ENCODE data around the gene UPK1A. TPM values are rescaled to one million over a fixed set of nuclear protein-coding genes. Genes with fewer than 3 reads are reported as not detected.

Gene UPK1A
- total RNA-seq, 1 donor from 2014 or later, result 0.77 TPM

GRCh38 chr19:35712567-35713505, 46.5 kb downstream of the UPK1A start:
- Mint-ChIP-seq H3K27ac (peak overlapping the region; percentile 96), H3K27me3 (no peaks in the 10 kb centered on the region), H3K9me3 (no peaks in the 10 kb centered on the region), H3K36me3 (ENCODE audit: low read depth) (peaks cover 37% of the 10 kb centered on the region), H3K4me3 (peak overlapping the region; percentile 92), H3K4me1 (peaks cover 48% of the 10 kb centered on the region)
- DNase-seq, result peak; percentile 90
- intact Hi-C loops (cut with micrococcal nuclease), result loop anchor here (1.0 to 5.0 kb wide), 2 partner anchors 29 to 86 kb away; partner anchors contain the start of genes IGFLR1 and RBM42

- Mint-ChIP-seq H3K27ac (peak overlapping the region; percentile 96), H3K4me1 (peaks cover 48% of the 10 kb centered on the region), H3K36me3 (ENCODE audit: low read depth) (peaks cover 37% of the 10 kb centered on the region), H3K27me3 (no peaks in the 10 kb centered on the region), H3K4me3 (peak overlapping the region; percentile 92), H3K9me3 (no peaks in the 10 kb centered on the region)
- intact Hi-C loops (cut with micrococcal nuclease), result loop anchor here (1.0 to 5.0 kb wide), 2 partner anchors 29 to 86 kb away; partner anchors contain the start of genes IGFLR1 and RBM42
- DNase-seq, result no peak
Measured at GRCh38 chr19:35713506-35713850, 47.2 kb downstream of the UPK1A start.

- H3K27ac Mint-ChIP-seq, result peak overlapping the region; percentile 96
- no peaks in the 10 kb centered on the region for H3K27me3 Mint-ChIP-seq
- H3K4me3 Mint-ChIP-seq, result peak overlapping the region; percentile 92
- DNase-seq, result peak; percentile 66
- no peaks in the 10 kb centered on the region for H3K9me3 Mint-ChIP-seq
- peaks cover 39% of the 10 kb centered on the region for H3K36me3 Mint-ChIP-seq (ENCODE audit: low read depth)
- intact Hi-C loops (cut with micrococcal nuclease), result loop anchor here (1.0 to 5.0 kb wide), 2 partner anchors 28 to 87 kb away; partner anchors contain the start of genes IGFLR1 and RBM42
- H3K4me1 Mint-ChIP-seq, result peaks cover 51% of the 10 kb centered on the region
Measured at GRCh38 chr19:35713904-35714495, 47.7 kb downstream of the UPK1A start.

- Mint-ChIP-seq H3K27ac (peak overlapping the region; percentile 96), H3K4me3 (peak overlapping the region; percentile 92), H3K4me1 (peaks cover 57% of the 10 kb centered on the region), H3K36me3 (ENCODE audit: low read depth) (peaks cover 43% of the 10 kb centered on the region), H3K9me3 (no peaks in the 10 kb centered on the region), H3K27me3 (no peaks in the 10 kb centered on the region)
- peak; percentile 80 for DNase-seq
- intact Hi-C loops (cut with micrococcal nuclease), result loop anchor here (5.0 kb wide), 2 partner anchors 87 to 167 kb away; partner anchors contain the start of genes RBM42 and TMEM147
Measured at GRCh38 chr19:35714601-35715354, 48.5 kb downstream of the UPK1A start.

- Mint-ChIP-seq H3K36me3 (ENCODE audit: low read depth) (peaks cover 47% of the 10 kb centered on the region), H3K27ac (peak overlapping the region; percentile 93), H3K9me3 (no peaks in the 10 kb centered on the region), H3K27me3 (no peaks in the 10 kb centered on the region), H3K4me1 (peaks cover 56% of the 10 kb centered on the region), H3K4me3 (peak overlapping the region; percentile 92)
- DNase-seq, result peak; percentile 71
- intact Hi-C loops (cut with micrococcal nuclease), result loop anchor here (5.0 kb wide), 1 partner anchor 168 kb away; the partner anchor contains the start of gene TMEM147
Measured at GRCh38 chr19:35715355-35715809, 49.1 kb downstream of the UPK1A start.

- Mint-ChIP-seq H3K4me3 (peak overlapping the region; percentile 92), H3K4me1 (peaks cover 51% of the 10 kb centered on the region), H3K27me3 (no peaks in the 10 kb centered on the region), H3K36me3 (ENCODE audit: low read depth) (peaks cover 51% of the 10 kb centered on the region), H3K27ac (peak overlapping the region; percentile 93), H3K9me3 (no peaks in the 10 kb centered on the region)
- DNase-seq, result peak; percentile 78
- intact Hi-C loops (cut with micrococcal nuclease), result loop anchor here (2.0 to 5.0 kb wide), 2 partner anchors 169 to 183 kb away; partner anchors contain the start of gene TMEM147
Measured at GRCh38 chr19:35715981-35716800, 49.9 kb downstream of the UPK1A start.

GRCh38 chr19:35716801-35717664, 50.7 kb downstream of the UPK1A start:
- Mint-ChIP-seq H3K27ac (peak overlapping the region; percentile 93), H3K4me1 (peaks cover 50% of the 10 kb centered on the region), H3K27me3 (no peaks in the 10 kb centered on the region), H3K9me3 (no peaks in the 10 kb centered on the region), H3K36me3 (ENCODE audit: low read depth) (peaks cover 56% of the 10 kb centered on the region), H3K4me3 (peak overlapping the region; percentile 92)
- DNase-seq, result peak; percentile 99
- intact Hi-C loops (cut with micrococcal nuclease), result loop anchor here (1.0 to 5.0 kb wide), 11 partner anchors 15 to 398 kb away; partner anchors contain the start of genes ARHGAP33, PROSER3, PSENEN and TBCB

- Mint-ChIP-seq H3K27ac (peak within 1 kb of the TSS; percentile 93), H3K4me3 (peak within 1 kb of the TSS; percentile 94), H3K9me3 (no peaks in the 10 kb centered on the region), H3K27me3 (no peaks in the 10 kb centered on the region), H3K36me3 (ENCODE audit: low read depth) (peaks cover 63% of the 10 kb centered on the region), H3K4me1 (peaks cover 43% of the 10 kb centered on the region)
- DNase-seq, result no peak
- intact Hi-C loops (cut with micrococcal nuclease), result loop anchor here (1.0 to 5.0 kb wide), 11 partner anchors 16 to 397 kb away; partner anchors contain the start of genes ARHGAP33, PROSER3, PSENEN and TBCB
Measured at GRCh38 chr19:35717665-35718344, 51.5 kb downstream of the UPK1A start, which contains the start of gene KMT2B. Gene KMT2B (plus strand): TSS chr19:35718003. CDS start chr19:35718019, 16 bp downstream.

GRCh38 chr19:35718345-35719041, 52.2 kb downstream of the UPK1A start:
- Mint-ChIP-seq H3K9me3 (no peaks in the 10 kb centered on the region), H3K27me3 (no peaks in the 10 kb centered on the region), H3K36me3 (ENCODE audit: low read depth) (peaks cover 67% of the 10 kb centered on the region), H3K27ac (peak overlapping the region; percentile 92), H3K4me1 (peaks cover 39% of the 10 kb centered on the region), H3K4me3 (peak overlapping the region; percentile 94)
- DNase-seq, result peak; percentile 86
- intact Hi-C loops (cut with micrococcal nuclease), result loop anchor here (5.0 kb wide), 1 partner anchor 171 kb away; the partner anchor contains the start of gene TMEM147

GRCh38 chr19:35719402-35720162, 53.3 kb downstream of the UPK1A start:
- Mint-ChIP-seq H3K4me3 (peak overlapping the region; percentile 94), H3K36me3 (ENCODE audit: low read depth) (peaks cover 65% of the 10 kb centered on the region), H3K4me1 (peaks cover 30% of the 10 kb centered on the region), H3K27me3 (no peaks in the 10 kb centered on the region), H3K9me3 (no peaks in the 10 kb centered on the region), H3K27ac (peak overlapping the region; percentile 92)
- intact Hi-C loops (cut with micrococcal nuclease), result loop anchor here (5.0 kb wide), 1 partner anchor 172 kb away; the partner anchor contains the start of gene TMEM147
- no peak for DNase-seq
